OCI-LY1 (cell line): ENCODE results near the gene VAMP7.

Source experiments
- H2AFZ ChIP-seq: fragments of 200-600 bp; sonication (generic), shearing (Covaris generic); 2 replicates; pipeline ENCODE4 v1.6.0; 2014; ENCODE audit warnings: antibody characterized with exemption, mild to moderate bottlenecking, low read length
- H3F3A ChIP-seq: fragments of 200-600 bp; sonication (generic), shearing (Covaris generic); 2 replicates; pipeline ENCODE4 v1.6.0; 2014; ENCODE audit warnings: mild to moderate bottlenecking, antibody characterized with exemption, low read length, moderate library complexity; ENCODE audit not compliant: insufficient read depth
- H3K27ac ChIP-seq: fragments of 200-600 bp; sonication (generic); 2 replicates; pipeline ENCODE4 v1.5.1; 2014; ENCODE audit warnings: low read length, mixed run types, mild to moderate bottlenecking, low read depth; ENCODE audit not compliant: poor library complexity, severe bottlenecking
- H3K27me3 ChIP-seq: fragments of 200-600 bp; sonication (generic); 2 replicates; pipeline ENCODE4 v1.6.0; 2014; ENCODE audit warnings: antibody characterized with exemption, mild to moderate bottlenecking, low read length, moderate library complexity; ENCODE audit not compliant: insufficient read depth
- H3K36me3 ChIP-seq: fragments of 200-600 bp; sonication (generic); 2 replicates; pipeline ENCODE4 v1.6.1; 2014; ENCODE audit warnings: mild to moderate bottlenecking, antibody characterized with exemption, low read length, moderate library complexity, mixed read lengths; ENCODE audit not compliant: insufficient read depth
- H3K4me1 ChIP-seq: fragments of 200-600 bp; sonication (generic); 2 replicates; pipeline ENCODE4 v1.5.1; 2014; ENCODE audit warnings: mild to moderate bottlenecking, low read length, moderate library complexity; ENCODE audit not compliant: insufficient read depth, severe bottlenecking
- H3K4me2 ChIP-seq: fragments of 200-600 bp; sonication (generic), shearing (Covaris generic); 2 replicates; pipeline ENCODE4 v1.6.1; 2014; ENCODE audit warnings: low read length
- H3K4me3 ChIP-seq: fragments of 200-600 bp; sonication (generic); 2 replicates; pipeline ENCODE4 v1.5.1; 2014; ENCODE audit warnings: low read length, low read depth, mild to moderate bottlenecking, mixed read lengths; ENCODE audit not compliant: poor library complexity, severe bottlenecking
- H3K79me2 ChIP-seq: fragments of 200-600 bp; shearing (Covaris generic); 2 replicates; pipeline ENCODE4 v1.6.1; 2016; ENCODE audit warnings: mixed run types, low read length, mixed read lengths; ENCODE audit not compliant: insufficient read depth
- H3K9ac ChIP-seq: fragments of 200-600 bp; sonication (generic), shearing (Covaris generic); 2 replicates; pipeline ENCODE4 v1.6.1; 2014; ENCODE audit warnings: mild to moderate bottlenecking, low read length, mixed read lengths
- H3K9me2 ChIP-seq: fragments of 200-600 bp; sonication (generic), shearing (Covaris generic); 2 replicates; pipeline ENCODE4 v1.6.1; 2014; ENCODE audit warnings: low read depth, mild to moderate bottlenecking, low read length, mixed read lengths
- H3K9me3 ChIP-seq: fragments of 200-600 bp; shearing (Covaris generic); 2 replicates; pipeline ENCODE4 v1.6.1; 2014; ENCODE audit warnings: low read length, mixed read lengths
- H4K20me1 ChIP-seq: fragments of 200-600 bp; sonication (generic), shearing (Covaris generic); 2 replicates; pipeline ENCODE4 v1.6.0; 2016; ENCODE audit warnings: mild to moderate bottlenecking, low read length; ENCODE audit not compliant: insufficient read depth
- CTCF ChIP-seq: fragments of 200-600 bp; sonication (generic), shearing (Covaris generic); IDR thresholded peaks from 2 replicates; pipeline ENCODE4 v1.5.1; 2017; ENCODE audit warnings: mild to moderate bottlenecking, antibody characterized with exemption, low read length, moderate library complexity, mixed read lengths
- EZH2 ChIP-seq: fragments of 200-600 bp; sonication (generic), shearing (Covaris generic); IDR thresholded peaks from 2 replicates; pipeline ENCODE4 v1.8.0; 2017; ENCODE audit warnings: borderline replicate concordance, mixed run types, mild to moderate bottlenecking, antibody characterized with exemption, low read length, moderate library complexity, mixed read lengths

VAMP7 gene

DNA sequence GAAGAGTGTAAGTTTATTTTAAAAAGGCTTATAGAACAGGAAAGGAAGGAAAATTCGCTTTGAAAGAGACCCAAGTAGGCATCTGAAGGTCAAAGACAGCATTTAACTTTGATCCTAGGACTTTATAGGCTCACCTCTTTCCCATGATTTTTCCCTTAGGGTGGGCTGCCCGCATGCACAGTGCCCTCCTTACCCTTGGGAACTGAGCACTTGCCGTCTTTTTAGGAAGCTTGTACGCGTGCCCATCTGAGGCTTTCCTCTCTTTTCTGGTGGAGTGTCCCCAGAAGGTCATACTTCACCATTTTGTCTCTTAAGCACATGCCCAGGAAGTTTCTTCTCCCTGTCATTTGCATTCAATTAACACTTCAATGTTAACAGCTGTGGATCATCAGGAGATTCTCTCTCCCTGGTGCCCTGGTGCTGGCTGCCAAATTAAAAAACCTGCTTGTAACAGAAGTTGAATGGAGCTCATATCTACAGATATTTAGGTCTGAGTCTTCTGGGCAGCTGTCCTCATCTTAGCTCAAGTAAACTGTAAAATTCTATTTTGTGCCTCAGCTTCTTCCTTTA is 78.0 kb downstream of the VAMP7 start:
- Histone ChIP-seq H3K9me3 (no peaks in the 10 kb centered on the region), H3K9ac (no peak overlapping the region), H3K9me2 (no peaks in the 10 kb centered on the region), H3K4me1 (no peaks in the 10 kb centered on the region), H3K4me3 (no peak overlapping the region), H3K79me2 (no peaks in the 10 kb centered on the region), H3K27me3 (no peaks in the 10 kb centered on the region), H3K4me2 (no peak overlapping the region), H4K20me1 (no peaks in the 10 kb centered on the region), H3K36me3 (no peaks in the 10 kb centered on the region), H3F3A (no peaks in the 10 kb centered on the region), H2AFZ (no peak overlapping the region), H3K27ac (no peak overlapping the region)
- TF ChIP-seq CTCF (no peak), EZH2 (no peak)

DNA sequence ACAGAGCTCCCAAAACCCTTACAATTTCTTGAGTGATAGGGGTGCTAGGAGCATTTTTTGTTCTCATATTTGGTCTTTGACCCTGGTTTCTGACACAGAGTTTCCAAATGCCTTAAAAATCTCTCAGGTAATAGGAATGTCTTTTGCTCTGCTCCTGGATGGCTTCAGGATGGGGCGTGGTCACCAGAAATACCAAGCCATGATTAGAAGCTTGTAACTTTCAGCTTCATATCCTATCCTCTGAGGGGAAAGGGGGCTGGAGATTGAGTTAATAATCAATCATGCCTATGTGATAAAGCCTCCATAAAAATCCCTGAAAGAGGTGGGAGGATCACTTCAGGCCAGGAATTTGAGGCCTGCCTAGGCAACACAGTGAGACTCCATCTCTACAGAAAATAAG is 81.8 kb downstream of the VAMP7 start:
- Histone ChIP-seq H4K20me1 (no peaks in the 10 kb centered on the region), H3K36me3 (no peaks in the 10 kb centered on the region), H3K9me2 (no peaks in the 10 kb centered on the region), H3K79me2 (no peaks in the 10 kb centered on the region), H3F3A (no peaks in the 10 kb centered on the region), H3K9ac (no peak overlapping the region), H3K4me3 (no peak overlapping the region), H3K4me1 (no peaks in the 10 kb centered on the region), H3K9me3 (no peaks in the 10 kb centered on the region), H3K4me2 (no peak overlapping the region), H3K27me3 (no peaks in the 10 kb centered on the region), H2AFZ (no peak overlapping the region), H3K27ac (no peak overlapping the region)
- TF ChIP-seq CTCF (no peak), EZH2 (no peak)

DNA sequence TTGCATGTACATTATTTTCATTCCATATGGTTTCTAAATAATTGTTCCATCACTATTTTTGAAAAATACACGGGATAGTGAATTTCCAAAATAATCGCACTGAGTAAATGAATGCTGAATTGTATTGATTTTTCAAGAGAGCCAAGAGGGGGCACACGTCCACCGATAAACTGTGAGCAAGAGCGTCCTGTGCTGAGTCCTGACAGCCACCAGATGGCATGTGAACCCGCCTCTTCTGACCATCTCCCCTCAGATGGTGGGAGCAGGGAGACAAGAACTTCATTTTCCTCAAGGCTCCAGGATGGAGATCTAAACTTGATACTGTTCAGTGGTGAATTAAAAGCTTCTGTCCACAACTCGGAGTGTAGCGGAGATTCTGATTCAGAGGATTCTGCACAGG is 85.7 kb downstream of the VAMP7 start:
- Histone ChIP-seq H3K9ac (no peak overlapping the region), H3F3A (no peaks in the 10 kb centered on the region), H3K9me2 (no peaks in the 10 kb centered on the region), H3K4me3 (no peak overlapping the region), H3K9me3 (no peaks in the 10 kb centered on the region), H3K79me2 (no peaks in the 10 kb centered on the region), H2AFZ (no peak overlapping the region), H3K27me3 (no peaks in the 10 kb centered on the region), H3K4me1 (no peaks in the 10 kb centered on the region), H4K20me1 (no peaks in the 10 kb centered on the region), H3K36me3 (no peaks in the 10 kb centered on the region), H3K4me2 (no peak overlapping the region), H3K27ac (no peak overlapping the region)
- TF ChIP-seq EZH2 (no peak), CTCF (peak; percentile 97)
